ENCODE measurements around the gene TMPRSS9. TPM values are rescaled to one million over a fixed set of nuclear protein-coding genes. Genes with fewer than 3 reads are reported as not detected.

TMPRSS9 gene
- total RNA-seq, 3 donors from 2014 or later (not counting 1 experiment from before 2014, with no cell fraction given): not detected

GRCh38 chr19:2376784-2377519 lies 16.9 kb downstream of the TMPRSS9 start:
- Histone ChIP-seq H3K36me3 (ENCODE audit: control insufficient read depth, insufficient read depth, low read length) (no peaks in the 10 kb centered on the region), H3K9me3 (ENCODE audit: control insufficient read depth, insufficient read depth, low read length) (no peaks in the 10 kb centered on the region), H3K27ac (ENCODE audit: low read length) (no peak overlapping the region), H3K27me3 (ENCODE audit: control insufficient read depth, insufficient read depth, low read length) (no peaks in the 10 kb centered on the region), H3K4me1 (ENCODE audit: control insufficient read depth, insufficient read depth, low read length) (no peaks in the 10 kb centered on the region), H3K4me3 (ENCODE audit: low read length) (no peak overlapping the region)
- Mint-ChIP-seq H3K4me3 (no peak overlapping the region), H3K4me1 (no peaks in the 10 kb centered on the region), H3K9me3 (peaks cover 2% of the 10 kb centered on the region in 2 donors), H3K27me3 (ENCODE audit: low read depth in 2 of 2) (peaks cover 5 to 11% of the 10 kb centered on the region in 2 donors), H3K27ac (peak overlapping the region; percentile 47 to 84), H3K36me3 (no peaks in the 10 kb centered on the region)
- TF ChIP-seq, protein P1, sequence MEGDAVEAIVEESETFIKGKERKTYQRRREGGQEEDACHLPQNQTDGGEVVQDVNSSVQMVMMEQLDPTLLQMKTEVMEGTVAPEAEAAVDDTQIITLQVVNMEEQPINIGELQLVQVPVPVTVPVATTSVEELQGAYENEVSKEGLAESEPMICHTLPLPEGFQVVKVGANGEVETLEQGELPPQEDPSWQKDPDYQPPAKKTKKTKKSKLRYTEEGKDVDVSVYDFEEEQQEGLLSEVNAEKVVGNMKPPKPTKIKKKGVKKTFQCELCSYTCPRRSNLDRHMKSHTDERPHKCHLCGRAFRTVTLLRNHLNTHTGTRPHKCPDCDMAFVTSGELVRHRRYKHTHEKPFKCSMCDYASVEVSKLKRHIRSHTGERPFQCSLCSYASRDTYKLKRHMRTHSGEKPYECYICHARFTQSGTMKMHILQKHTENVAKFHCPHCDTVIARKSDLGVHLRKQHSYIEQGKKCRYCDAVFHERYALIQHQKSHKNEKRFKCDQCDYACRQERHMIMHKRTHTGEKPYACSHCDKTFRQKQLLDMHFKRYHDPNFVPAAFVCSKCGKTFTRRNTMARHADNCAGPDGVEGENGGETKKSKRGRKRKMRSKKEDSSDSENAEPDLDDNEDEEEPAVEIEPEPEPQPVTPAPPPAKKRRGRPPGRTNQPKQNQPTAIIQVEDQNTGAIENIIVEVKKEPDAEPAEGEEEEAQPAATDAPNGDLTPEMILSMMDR (IDR thresholded peaks at IDR 0.05): no peak
- DNase-seq: no peak
- intact Hi-C loops (cut with micrococcal nuclease): no loop called here
- WGBS (ENCODE audit: insufficient coverage): 94% methylated on average over 13 of the region's 15 CpGs
- ATAC-seq: no peak

DNA sequence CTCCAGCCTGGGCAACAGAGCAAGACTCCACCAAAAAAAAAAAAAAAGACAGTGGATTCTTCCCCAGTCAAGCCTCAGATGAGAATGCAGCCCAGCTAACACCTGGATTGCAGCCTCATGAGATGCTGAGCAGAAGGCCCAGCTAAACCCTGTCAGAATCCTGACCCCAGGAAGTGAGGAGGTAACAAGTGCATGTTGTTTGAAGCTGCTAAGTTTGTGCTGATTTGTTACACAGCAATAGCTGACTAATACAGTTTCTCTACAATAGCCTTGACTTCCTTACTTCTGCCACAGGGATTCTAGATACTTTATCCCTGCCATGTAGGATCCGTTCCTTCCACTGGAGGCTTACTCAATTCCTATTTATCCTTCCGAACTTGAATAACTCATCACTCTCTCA lies 20.5 kb downstream of the TMPRSS9 start:
- H3K9me3 ChIP-seq (ENCODE audit: control insufficient read depth, insufficient read depth, low read length): no peaks in the 10 kb centered on the region
- ATAC-seq (no peak), DNase-seq (no peak)
- Mint-ChIP-seq H3K9me3 (peaks cover 2% of the 10 kb centered on the region in 2 donors), H3K4me1 (no peaks in the 10 kb centered on the region), H3K27ac (no peak overlapping the region), H3K36me3 (no peaks in the 10 kb centered on the region), H3K4me3 (no peak overlapping the region), H3K27me3 (ENCODE audit: low read depth in 2 of 2) (peaks cover 0 to 4% of the 10 kb centered on the region in 2 donors)
- H3K36me3 ChIP-seq (ENCODE audit: control insufficient read depth, insufficient read depth, low read length): no peaks in the 10 kb centered on the region
- TF ChIP-seq, protein P1 (IDR thresholded peaks at IDR 0.05): no peak
- no peak overlapping the region for H3K4me3 ChIP-seq (ENCODE audit: low read length)
- 91% methylated on average over 2 of the region's 2 CpGs for WGBS (ENCODE audit: insufficient coverage)
- peaks cover 4% of the 10 kb centered on the region for H3K4me1 ChIP-seq (ENCODE audit: control insufficient read depth, insufficient read depth, low read length)
- intact Hi-C loops (cut with micrococcal nuclease): no loop called here
- no peak overlapping the region for H3K27ac ChIP-seq (ENCODE audit: low read length)
- no peaks in the 10 kb centered on the region for H3K27me3 ChIP-seq (ENCODE audit: control insufficient read depth, insufficient read depth, low read length)

- Histone ChIP-seq H3K4me1 (ENCODE audit: control insufficient read depth, insufficient read depth, low read length) (peaks cover 4% of the 10 kb centered on the region), H3K27ac (ENCODE audit: low read length) (no peak overlapping the region), H3K9me3 (ENCODE audit: control insufficient read depth, insufficient read depth, low read length) (no peaks in the 10 kb centered on the region), H3K4me3 (ENCODE audit: low read length) (no peak overlapping the region), H3K27me3 (ENCODE audit: control insufficient read depth, insufficient read depth, low read length) (no peaks in the 10 kb centered on the region), H3K36me3 (ENCODE audit: control insufficient read depth, insufficient read depth, low read length) (no peaks in the 10 kb centered on the region)
- Mint-ChIP-seq H3K4me3 (no peak overlapping the region), H3K4me1 (no peaks in the 10 kb centered on the region), H3K36me3 (no peaks in the 10 kb centered on the region), H3K9me3 (peaks cover 2% of the 10 kb centered on the region in 2 donors), H3K27ac (no peak overlapping the region), H3K27me3 (ENCODE audit: low read depth in 2 of 2) (peaks cover 0 to 4% of the 10 kb centered on the region in 2 donors)
- WGBS (ENCODE audit: insufficient coverage): 83% methylated on average over 16 of the region's 18 CpGs
- no peak for ATAC-seq
- DNase-seq: no peak
- TF ChIP-seq, protein P1 (IDR thresholded peaks at IDR 0.05): no peak
- intact Hi-C loops (cut with micrococcal nuclease): no loop called here
These were observed 21.2 kb downstream of the TMPRSS9 start for GRCh38 chr19:2381148-2381820.

Measured in natural killer cell (primary cell).